Progenitor cell of endocrine pancreas (in vitro differentiated cells): ENCODE results near the gene PI4K2A. TPM values are rescaled to one million over a fixed set of nuclear protein-coding genes. Genes with fewer than 3 reads are reported as not detected.

Experiments
- DNase-seq: peaks from one replicate; pipeline ENCODE4 v3.0.0; 2021; ENCODE audit warnings: low spot score; ENCODE audit not compliant: unreplicated experiment
- H3K27ac Mint-ChIP-seq: 2 replicates; pipeline ENCODE4 v1.8.0; 2021; ENCODE audit warnings: mild to moderate bottlenecking, moderate library complexity, mixed read lengths
- H3K27me3 Mint-ChIP-seq: 2 replicates; pipeline ENCODE4 v1.8.0; 2021; ENCODE audit warnings: mixed read lengths
- H3K36me3 Mint-ChIP-seq: 2 replicates; pipeline ENCODE4 v1.8.0; 2022; ENCODE audit warnings: mixed read lengths; ENCODE audit not compliant: insufficient read depth
- H3K4me1 Mint-ChIP-seq: 2 replicates; pipeline ENCODE4 v1.8.0; 2021; ENCODE audit warnings: low read depth, mixed read lengths
- H3K4me3 Mint-ChIP-seq: 2 replicates; pipeline ENCODE4 v1.8.0; 2021; ENCODE audit warnings: low read depth, mild to moderate bottlenecking, moderate library complexity, mixed read lengths
- H3K9me3 Mint-ChIP-seq: 2 replicates; pipeline ENCODE4 v1.8.0; 2021; ENCODE audit warnings: low read depth, mixed read lengths
- total RNA-seq: library from RNA; stranded (reverse); gene quantifications from 2 replicates; pipeline ENCODE4 v1.2.1, GENCODE V29; 2021
- TF ChIP-seq, protein P1 (sequence below): fragments of 200-600 bp; sonication (generic); IDR thresholded peaks from one replicate; pipeline ENCODE4 v1.5.0; 2021; ENCODE audit warnings: antibody characterized with exemption, mild to moderate bottlenecking; ENCODE audit not compliant: unreplicated experiment

The PI4K2A gene
- total RNA-seq, 1 donor from 2014 or later: 18.9 TPM

- Mint-ChIP-seq H3K36me3 (no peaks in the 10 kb centered on the region), H3K4me1 (no peaks in the 10 kb centered on the region), H3K27ac (no peak overlapping the region), H3K4me3 (no peak overlapping the region), H3K27me3 (peaks cover 14% of the 10 kb centered on the region), H3K9me3 (no peaks in the 10 kb centered on the region)
- TF ChIP-seq, protein P1, sequence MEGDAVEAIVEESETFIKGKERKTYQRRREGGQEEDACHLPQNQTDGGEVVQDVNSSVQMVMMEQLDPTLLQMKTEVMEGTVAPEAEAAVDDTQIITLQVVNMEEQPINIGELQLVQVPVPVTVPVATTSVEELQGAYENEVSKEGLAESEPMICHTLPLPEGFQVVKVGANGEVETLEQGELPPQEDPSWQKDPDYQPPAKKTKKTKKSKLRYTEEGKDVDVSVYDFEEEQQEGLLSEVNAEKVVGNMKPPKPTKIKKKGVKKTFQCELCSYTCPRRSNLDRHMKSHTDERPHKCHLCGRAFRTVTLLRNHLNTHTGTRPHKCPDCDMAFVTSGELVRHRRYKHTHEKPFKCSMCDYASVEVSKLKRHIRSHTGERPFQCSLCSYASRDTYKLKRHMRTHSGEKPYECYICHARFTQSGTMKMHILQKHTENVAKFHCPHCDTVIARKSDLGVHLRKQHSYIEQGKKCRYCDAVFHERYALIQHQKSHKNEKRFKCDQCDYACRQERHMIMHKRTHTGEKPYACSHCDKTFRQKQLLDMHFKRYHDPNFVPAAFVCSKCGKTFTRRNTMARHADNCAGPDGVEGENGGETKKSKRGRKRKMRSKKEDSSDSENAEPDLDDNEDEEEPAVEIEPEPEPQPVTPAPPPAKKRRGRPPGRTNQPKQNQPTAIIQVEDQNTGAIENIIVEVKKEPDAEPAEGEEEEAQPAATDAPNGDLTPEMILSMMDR: no peak
- DNase-seq: no peak
Observed at GRCh38 chr10:97703398-97704067, 63.1 kb downstream of the PI4K2A start.

DNA sequence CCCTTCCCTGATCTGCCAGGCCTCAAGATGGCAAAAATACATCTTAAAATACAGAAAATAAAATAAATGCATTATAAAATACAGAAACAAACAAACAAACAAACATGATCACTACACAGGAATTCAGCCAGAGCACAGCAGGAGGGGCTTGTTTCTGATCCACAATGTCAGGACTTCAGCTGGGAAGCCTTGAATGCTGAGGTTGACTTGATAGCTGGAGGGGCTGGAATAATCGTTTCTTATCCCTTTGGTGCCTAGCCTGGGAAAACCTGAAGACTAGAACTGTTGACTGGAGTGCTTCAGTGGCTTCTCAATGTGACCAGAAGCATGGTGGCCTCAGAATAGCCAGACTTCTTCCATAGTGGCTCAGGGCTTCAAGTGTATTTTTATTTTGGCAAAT is 63.9 kb downstream of the PI4K2A start:
- TF ChIP-seq, protein P1: no peak
- no peak for DNase-seq
- peaks cover 18% of the 10 kb centered on the region for H3K27me3 Mint-ChIP-seq
- H3K9me3 Mint-ChIP-seq: no peaks in the 10 kb centered on the region
- no peaks in the 10 kb centered on the region for H3K36me3 Mint-ChIP-seq
- no peak overlapping the region for H3K4me3 Mint-ChIP-seq
- H3K27ac Mint-ChIP-seq: no peak overlapping the region
- no peaks in the 10 kb centered on the region for H3K4me1 Mint-ChIP-seq

- Mint-ChIP-seq H3K27me3 (peaks cover 20% of the 10 kb centered on the region), H3K4me3 (no peak overlapping the region), H3K4me1 (no peaks in the 10 kb centered on the region), H3K36me3 (no peaks in the 10 kb centered on the region), H3K27ac (no peak overlapping the region), H3K9me3 (no peaks in the 10 kb centered on the region)
- no peak for DNase-seq
- TF ChIP-seq, protein P1: no peak
Observed at GRCh38 chr10:97705006-97705670, 64.7 kb downstream of the PI4K2A start.

GRCh38 chr10:97707134-97707861 is 66.8 kb downstream of the PI4K2A start:
- TF ChIP-seq, protein P1: no peak
- Mint-ChIP-seq H3K27me3 (peaks cover 28% of the 10 kb centered on the region), H3K4me3 (no peak overlapping the region), H3K36me3 (no peaks in the 10 kb centered on the region), H3K27ac (no peak overlapping the region), H3K9me3 (no peaks in the 10 kb centered on the region), H3K4me1 (no peaks in the 10 kb centered on the region)
- no peak for DNase-seq

DNA sequence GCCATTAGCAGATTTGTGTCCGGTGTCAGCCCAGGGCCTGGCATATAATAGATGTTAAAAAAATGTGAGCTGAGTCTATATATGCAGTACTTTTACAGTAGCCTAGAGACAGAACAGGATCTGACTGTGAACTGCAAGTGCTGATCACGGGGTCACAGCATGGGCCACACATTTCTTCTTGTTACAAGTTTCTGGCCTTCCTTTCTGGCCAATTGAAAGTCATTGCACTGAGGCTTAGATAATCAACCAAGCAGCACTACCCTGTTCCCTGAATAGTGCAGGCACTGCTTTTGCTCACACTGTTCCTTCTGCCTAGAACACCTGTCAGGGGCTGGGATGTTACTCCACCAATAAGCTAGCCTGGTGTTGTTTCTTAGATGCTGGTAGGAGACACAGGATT is 67.7 kb downstream of the PI4K2A start:
- TF ChIP-seq, protein P1: no peak
- Mint-ChIP-seq H3K9me3 (no peaks in the 10 kb centered on the region), H3K36me3 (no peaks in the 10 kb centered on the region), H3K4me3 (no peak overlapping the region), H3K27ac (no peak overlapping the region), H3K4me1 (peaks cover 3% of the 10 kb centered on the region), H3K27me3 (peaks cover 33% of the 10 kb centered on the region)
- DNase-seq: no peak
